NCI-H446 treated with DMSO at 0.1 percent for 48 hours (cell line): ENCODE measurements around the gene OGFOD2.

Source experiments
- DNase-seq: peaks from one replicate; lab custom pipeline; 2025; lab: John Stamatoyannopoulos, UW

The OGFOD2 gene

GRCh38 chr12:122989225-122989839, 14.3 kb downstream of the OGFOD2 start:
- no peak for DNase-seq

GRCh38 chr12:122989874-122990419, 14.9 kb downstream of the OGFOD2 start:
- DNase-seq: no peak

DNA sequence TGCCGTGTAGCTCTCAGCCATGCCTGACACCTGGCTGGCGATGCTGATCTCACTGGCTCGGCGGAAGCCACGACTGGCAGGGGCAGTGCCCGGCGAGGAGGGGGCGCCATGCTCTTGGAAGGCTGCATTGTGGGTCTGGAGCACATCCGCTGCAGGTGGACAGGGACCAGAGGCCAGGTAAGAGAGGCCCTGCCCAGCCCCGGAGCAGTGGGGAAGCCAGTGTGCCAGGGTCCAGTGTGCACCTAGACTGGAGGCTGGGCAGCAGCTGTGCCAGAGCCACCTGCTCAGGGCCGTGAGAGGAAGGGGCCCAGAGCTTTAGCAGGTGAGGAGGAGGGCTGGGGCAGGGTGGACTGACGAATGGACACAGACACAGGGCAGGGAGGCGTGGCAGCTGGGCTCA, 15.5 kb downstream of the OGFOD2 start:
- DNase-seq: no peak

GRCh38 chr12:122990961-122991622, 16.0 kb downstream of the OGFOD2 start:
- DNase-seq: no peak

- no peak for DNase-seq
Measured at GRCh38 chr12:122991623-122992275, 16.7 kb downstream of the OGFOD2 start.

- no peak for DNase-seq
Measured at GRCh38 chr12:122992386-122992785, 17.3 kb downstream of the OGFOD2 start.

- DNase-seq: no peak
Measured at GRCh38 chr12:122994140-122994675, 19.2 kb downstream of the OGFOD2 start.

DNA sequence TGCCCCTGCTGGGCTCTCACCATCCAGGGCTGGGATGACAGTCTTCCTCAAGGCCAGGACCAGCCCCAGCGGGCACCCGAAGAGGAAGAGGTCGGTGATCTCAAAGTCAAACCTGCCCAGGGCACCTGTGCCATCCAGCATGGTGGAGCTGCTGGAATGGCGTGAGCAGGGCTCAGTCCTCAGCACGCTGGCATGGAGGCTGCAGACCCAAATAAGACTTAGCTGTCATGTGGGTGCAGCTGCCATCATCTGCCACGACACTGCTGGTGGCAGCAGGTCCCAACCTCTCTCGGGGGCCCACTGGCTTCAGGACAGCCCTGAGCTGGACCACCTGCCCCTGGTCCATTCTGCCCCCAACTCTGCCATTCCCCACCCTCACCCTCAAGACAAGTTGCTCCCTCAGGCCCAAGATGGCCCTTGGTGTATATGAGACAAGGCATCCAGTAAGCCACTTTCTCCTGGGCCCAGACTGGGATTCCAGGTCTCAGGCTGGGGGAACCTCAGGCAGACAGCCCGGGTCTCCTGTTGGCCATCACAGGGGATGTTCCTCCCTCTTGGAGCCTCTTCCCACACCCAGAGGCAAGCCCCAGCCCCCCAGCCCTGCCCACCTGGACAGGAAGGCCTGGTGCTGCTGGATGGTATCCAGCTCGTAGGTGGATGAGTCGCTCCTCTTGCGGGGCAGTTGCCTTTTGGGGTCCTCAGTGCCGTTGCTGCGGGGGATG, 19.9 kb downstream of the OGFOD2 start:
- no peak for DNase-seq

GRCh38 chr12:122995503-122996187, 20.6 kb downstream of the OGFOD2 start:
- no peak for DNase-seq

- DNase-seq: no peak
Measured at GRCh38 chr12:122996188-122996601, 21.2 kb downstream of the OGFOD2 start.

DNA sequence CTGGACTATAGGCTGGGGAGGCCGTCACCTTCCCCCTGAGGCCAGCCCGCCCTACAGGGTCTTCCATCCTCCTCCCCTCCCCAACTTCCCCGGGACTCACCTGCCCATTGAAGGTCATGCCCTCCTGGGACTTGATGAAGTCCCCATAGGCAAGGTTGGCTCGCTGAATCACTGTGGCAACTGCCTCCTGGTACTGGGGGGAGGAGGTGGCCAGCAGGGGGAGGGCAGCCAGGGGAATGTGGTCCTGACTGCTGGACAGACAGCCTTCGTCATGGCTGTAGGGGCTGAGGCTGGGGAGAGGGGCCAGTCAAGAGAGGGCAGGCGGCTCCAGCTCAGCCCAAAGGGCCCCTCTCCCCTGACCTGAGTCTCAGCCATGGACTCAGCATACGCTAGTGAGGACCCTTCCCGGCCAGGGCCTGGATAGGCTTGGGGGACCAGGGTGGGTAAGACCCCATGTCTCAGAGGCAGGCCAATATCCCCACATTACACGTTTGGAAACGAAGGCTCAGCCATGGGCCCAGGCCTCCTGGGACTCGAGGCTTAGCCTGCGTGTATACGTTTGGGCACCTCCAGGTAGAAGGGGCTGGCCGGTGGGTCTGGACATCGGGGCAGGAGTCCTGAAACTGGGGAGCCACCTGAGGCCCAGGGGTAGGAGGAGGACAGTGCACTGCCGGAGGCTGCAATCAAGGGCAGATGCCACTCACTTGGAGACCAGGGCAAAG, 21.7 kb downstream of the OGFOD2 start:
- no peak for DNase-seq

- DNase-seq: no peak
Measured at GRCh38 chr12:122997343-122998250, 22.6 kb downstream of the OGFOD2 start.

GRCh38 chr12:122998316-122998715, 23.3 kb downstream of the OGFOD2 start:
- DNase-seq: no peak

GRCh38 chr12:122999196-122999946, 24.3 kb downstream of the OGFOD2 start:
- no peak for DNase-seq

DNA sequence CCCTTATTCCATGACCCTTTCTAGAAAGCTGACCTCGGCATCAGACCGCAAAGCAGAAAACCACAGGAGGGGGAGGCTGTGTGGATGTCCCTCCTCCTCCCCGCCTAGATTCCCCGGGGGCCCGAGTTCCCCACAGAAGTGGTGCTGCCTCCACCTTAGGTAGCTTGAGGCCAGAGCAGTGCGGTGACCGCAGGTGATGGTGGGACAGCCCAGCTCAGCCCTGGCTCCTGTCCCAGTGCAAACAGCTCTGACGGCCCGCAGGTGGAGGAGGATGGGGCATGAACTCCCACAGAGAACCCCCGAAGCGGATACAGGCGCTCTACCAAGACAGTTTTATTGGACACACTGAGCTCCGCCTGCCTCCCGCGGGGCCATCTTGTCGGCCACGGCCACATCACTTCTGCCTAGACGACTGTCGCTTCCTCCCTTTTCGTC, 25.0 kb downstream of the OGFOD2 start:
- DNase-seq: no peak

DNA sequence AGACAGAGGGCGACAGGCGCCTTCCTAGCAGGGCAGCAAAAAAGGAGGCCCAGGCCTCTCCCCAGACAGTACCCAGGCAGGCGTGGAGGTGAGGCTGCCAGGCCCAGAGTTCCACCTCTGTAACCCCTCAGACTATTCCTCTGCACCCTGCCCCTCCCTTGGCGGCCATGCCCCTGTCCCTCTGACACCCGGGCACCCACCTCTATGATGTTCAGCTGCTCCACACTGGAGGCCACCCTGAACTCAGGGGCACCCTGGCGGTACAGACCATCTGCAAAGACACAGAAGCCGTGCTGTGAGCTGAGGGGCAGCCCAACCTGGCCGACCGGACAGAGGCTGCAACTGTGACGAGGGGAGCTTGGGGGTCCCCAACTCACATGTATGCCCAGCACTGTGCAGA, 25.5 kb downstream of the OGFOD2 start:
- no peak for DNase-seq

GRCh38 chr12:123001464-123001863, 26.4 kb downstream of the OGFOD2 start:
- no peak for DNase-seq

- no peak for DNase-seq
Measured at GRCh38 chr12:123003257-123003656, 28.2 kb downstream of the OGFOD2 start.

DNA sequence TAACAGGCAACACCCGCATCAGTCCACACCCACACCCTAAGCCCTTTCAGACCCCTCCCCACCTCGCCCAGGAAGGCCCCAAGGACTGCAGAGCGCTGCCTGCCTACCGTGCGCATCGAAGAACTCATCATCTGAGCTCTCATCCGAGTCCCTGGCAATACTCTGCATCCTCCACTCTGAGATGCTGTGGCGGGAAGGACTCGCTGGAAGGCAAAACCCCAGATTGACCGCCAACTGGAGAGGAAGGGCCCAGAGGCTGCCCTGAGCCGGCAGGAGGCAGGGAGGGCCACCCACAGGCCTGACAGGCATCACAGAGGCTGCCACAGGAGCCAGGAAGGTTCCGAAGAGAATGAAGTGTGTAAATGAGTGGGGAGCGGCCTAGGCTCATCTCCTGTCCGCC, 29.2 kb downstream of the OGFOD2 start:
- DNase-seq: no peak
